ENCODE results near the gene NKX1-1.
"Not testable (repeated sequence)": the region's sequence is repeated elsewhere in the genome, so short reads cannot be mapped to it uniquely, and the experiment has no call there.

Gene NKX1-1

DNA sequence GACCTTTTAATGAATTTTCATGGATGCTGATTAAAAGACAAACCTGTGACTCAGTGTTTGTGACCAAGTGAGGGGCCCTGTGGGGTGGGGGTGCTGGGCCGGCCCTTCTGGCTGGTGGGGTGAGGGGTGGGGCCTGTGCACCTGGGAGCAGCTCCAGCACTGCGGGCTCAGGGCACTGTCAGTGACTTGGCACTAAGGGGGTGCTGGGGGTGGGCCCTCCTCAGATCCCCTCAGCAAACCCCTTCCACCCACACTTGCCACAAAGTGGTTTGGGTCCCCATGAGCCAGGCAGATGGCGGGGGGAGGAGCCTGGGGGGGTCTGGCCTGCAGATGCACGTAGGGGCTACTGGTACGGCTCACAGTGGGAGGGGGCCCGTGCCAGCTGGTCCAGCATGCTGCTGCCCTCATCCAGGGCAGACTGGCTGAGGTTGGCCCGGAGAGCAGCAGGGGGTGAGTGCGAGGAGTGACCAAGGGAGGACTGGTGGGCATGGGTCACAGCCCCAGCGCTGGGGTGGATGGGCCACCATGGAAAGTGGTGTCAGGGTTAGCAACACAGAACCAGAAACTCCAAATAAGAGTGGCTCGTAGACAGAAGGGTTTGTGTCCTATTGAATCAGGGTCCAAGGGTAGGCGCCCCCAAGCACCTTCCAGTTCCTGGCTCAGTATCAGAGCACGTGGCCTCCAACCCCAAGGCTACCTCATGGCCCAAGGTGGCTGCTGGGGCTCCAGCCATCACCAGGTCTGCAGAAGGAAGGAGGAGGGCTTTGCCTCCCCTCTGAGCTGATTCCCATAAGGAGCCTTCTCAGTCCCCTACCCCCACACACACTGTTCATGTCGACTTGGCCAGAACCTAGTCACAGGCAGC, 10.1 kb downstream of the NKX1-1 start:
- Histone ChIP-seq H3K9ac (ENCODE audit: low read depth, low read length) (no peak overlapping the region), H3K4me3 (ENCODE audit: low read depth, low read length) (no peak overlapping the region), H3K36me3 (ENCODE audit: control insufficient read depth, insufficient read depth, low read length) (no peaks in the 10 kb centered on the region), H3K27me3 (ENCODE audit: control insufficient read depth, insufficient read depth, low read length) (peaks cover 11% of the 10 kb centered on the region), H3K4me1 (ENCODE audit: control insufficient read depth, insufficient read depth, low read length) (no peaks in the 10 kb centered on the region), H3K27ac (ENCODE audit: low read depth, low read length) (no peak overlapping the region), H3K9me3 (ENCODE audit: control insufficient read depth, insufficient read depth, low read length) (peaks cover 25% of the 10 kb centered on the region)

DNA sequence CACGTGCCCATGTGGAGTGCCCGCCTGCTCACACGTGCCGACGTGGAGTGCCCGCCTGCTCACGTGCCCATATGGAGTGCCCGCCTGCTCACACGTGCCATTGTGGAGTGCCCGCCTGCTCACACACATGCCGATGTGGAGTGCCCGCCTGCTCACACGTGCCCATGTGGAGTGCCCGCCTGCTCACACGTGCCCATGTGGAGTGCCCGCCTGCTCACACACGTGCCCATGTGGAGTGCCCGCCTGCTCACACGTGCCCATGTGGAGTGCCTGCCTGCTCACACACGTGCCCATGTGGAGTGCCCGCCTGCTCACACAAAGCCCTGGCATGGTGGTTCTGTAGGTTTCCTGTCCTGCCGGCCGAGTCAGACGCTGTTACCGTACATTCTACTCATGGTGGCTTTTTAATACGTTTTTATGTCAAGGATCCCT, 10.8 kb downstream of the NKX1-1 start:
- not testable (repeated sequence) for H3K36me3 ChIP-seq (ENCODE audit: control insufficient read depth, insufficient read depth, low read length); H3K9ac ChIP-seq (ENCODE audit: low read depth, low read length); H3K4me1 ChIP-seq (ENCODE audit: control insufficient read depth, insufficient read depth, low read length); H3K27me3 ChIP-seq (ENCODE audit: control insufficient read depth, insufficient read depth, low read length); H3K27ac ChIP-seq (ENCODE audit: low read depth, low read length); H3K4me3 ChIP-seq (ENCODE audit: low read depth, low read length)
- peaks cover 25% of the 10 kb centered on the region for H3K9me3 ChIP-seq (ENCODE audit: control insufficient read depth, insufficient read depth, low read length)

DNA sequence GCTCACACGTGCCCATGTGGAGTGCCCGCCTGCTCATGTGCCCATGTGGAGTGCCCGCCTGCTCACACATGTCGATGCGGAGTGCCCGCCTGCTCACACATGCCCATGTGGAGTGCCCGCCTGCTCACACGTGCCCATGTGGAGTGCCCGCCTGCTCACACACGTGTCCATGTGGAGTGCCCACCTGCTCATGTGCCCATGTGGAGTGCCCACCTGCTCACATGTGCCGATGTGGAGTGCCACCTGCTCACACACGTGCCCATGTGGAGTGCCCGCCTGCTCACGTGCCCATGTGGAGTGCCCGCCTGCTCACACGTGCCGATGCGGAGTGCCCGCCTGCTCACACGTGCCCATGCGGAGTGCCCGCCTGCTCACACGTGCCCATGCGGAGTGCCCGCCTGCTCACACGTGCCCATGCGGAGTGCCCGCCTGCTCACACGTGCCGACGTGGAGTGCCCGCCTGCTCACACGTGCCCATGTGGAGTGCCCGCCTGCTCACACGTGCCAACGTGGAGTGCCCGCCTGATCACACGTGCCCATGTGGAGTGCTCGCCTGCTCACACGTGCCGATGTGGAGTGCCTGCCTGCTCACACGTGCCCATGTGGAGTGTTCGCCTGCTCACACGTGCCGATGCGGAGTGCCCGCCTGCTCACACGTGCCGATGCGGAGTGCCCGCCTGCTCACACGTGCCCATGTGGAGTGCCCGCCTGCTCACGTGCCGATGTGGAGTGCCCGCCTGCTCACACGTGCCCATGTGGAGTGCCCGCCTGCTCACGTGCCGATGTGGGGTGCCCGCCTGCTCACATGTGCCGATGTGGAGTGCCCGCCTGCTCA, 11.5 kb downstream of the NKX1-1 start:
- not testable (repeated sequence) for H3K27ac ChIP-seq (ENCODE audit: low read depth, low read length); H3K9ac ChIP-seq (ENCODE audit: low read depth, low read length); H3K4me1 ChIP-seq (ENCODE audit: control insufficient read depth, insufficient read depth, low read length); H3K4me3 ChIP-seq (ENCODE audit: low read depth, low read length); H3K27me3 ChIP-seq (ENCODE audit: control insufficient read depth, insufficient read depth, low read length); H3K36me3 ChIP-seq (ENCODE audit: control insufficient read depth, insufficient read depth, low read length)
- peaks cover 25% of the 10 kb centered on the region for H3K9me3 ChIP-seq (ENCODE audit: control insufficient read depth, insufficient read depth, low read length)

DNA sequence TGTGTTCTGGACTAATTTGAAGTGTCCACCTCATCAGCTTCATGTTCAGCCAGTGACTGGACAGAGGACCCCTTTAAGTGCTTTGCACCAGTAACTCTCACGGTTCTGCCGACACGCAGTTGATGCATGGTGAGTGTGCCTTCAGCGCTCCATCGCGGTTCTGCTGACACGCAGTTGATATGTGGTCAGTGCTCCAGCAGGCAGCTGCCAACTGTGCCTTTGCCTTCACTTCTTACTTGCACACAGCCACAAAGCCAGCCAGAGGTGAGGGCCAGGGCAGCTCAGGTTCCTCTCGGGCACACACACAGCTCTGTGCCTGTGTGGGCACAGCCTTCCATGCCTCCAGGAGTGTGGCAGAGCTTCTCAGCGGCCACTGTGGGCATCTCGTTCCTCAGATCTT, 12.4 kb downstream of the NKX1-1 start:
- Histone ChIP-seq H3K27ac (ENCODE audit: low read depth, low read length) (no peak overlapping the region), H3K4me3 (ENCODE audit: low read depth, low read length) (no peak overlapping the region), H3K9me3 (ENCODE audit: control insufficient read depth, insufficient read depth, low read length) (peaks cover 23% of the 10 kb centered on the region)

DNA sequence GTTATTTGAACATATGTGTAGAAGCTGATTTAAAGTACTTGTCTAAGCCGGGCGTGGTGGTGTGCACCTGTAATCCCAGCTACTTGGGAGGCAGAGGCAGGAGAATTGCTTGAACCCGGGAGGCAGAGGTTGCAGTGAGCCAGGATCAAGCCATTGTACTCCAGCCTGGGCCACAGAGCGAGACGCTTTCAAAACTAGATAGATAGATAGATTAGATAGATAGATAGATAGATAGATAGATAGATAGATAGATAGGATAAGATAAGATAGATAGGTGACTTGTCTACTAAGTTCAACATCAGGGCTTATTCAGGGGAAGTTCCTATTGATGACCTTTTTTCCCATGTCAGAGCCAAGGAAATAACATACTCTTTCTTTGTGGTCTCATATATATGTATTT, 12.9 kb downstream of the NKX1-1 start:
- not testable (repeated sequence) for H3K4me1 ChIP-seq (ENCODE audit: control insufficient read depth, insufficient read depth, low read length); H3K27ac ChIP-seq (ENCODE audit: low read depth, low read length); H3K27me3 ChIP-seq (ENCODE audit: control insufficient read depth, insufficient read depth, low read length); H3K4me3 ChIP-seq (ENCODE audit: low read depth, low read length); H3K9ac ChIP-seq (ENCODE audit: low read depth, low read length); H3K36me3 ChIP-seq (ENCODE audit: control insufficient read depth, insufficient read depth, low read length)
- H3K9me3 ChIP-seq (ENCODE audit: control insufficient read depth, insufficient read depth, low read length) = peaks cover 18% of the 10 kb centered on the region

More for the DNA sequence above, 12.4 kb downstream of the NKX1-1 start:
- Histone ChIP-seq H3K9ac (ENCODE audit: low read depth, low read length) (no peak overlapping the region), H3K36me3 (ENCODE audit: control insufficient read depth, insufficient read depth, low read length) (no peaks in the 10 kb centered on the region), H3K27me3 (ENCODE audit: control insufficient read depth, insufficient read depth, low read length) (no peaks in the 10 kb centered on the region), H3K4me1 (ENCODE audit: control insufficient read depth, insufficient read depth, low read length) (no peaks in the 10 kb centered on the region)

DNA sequence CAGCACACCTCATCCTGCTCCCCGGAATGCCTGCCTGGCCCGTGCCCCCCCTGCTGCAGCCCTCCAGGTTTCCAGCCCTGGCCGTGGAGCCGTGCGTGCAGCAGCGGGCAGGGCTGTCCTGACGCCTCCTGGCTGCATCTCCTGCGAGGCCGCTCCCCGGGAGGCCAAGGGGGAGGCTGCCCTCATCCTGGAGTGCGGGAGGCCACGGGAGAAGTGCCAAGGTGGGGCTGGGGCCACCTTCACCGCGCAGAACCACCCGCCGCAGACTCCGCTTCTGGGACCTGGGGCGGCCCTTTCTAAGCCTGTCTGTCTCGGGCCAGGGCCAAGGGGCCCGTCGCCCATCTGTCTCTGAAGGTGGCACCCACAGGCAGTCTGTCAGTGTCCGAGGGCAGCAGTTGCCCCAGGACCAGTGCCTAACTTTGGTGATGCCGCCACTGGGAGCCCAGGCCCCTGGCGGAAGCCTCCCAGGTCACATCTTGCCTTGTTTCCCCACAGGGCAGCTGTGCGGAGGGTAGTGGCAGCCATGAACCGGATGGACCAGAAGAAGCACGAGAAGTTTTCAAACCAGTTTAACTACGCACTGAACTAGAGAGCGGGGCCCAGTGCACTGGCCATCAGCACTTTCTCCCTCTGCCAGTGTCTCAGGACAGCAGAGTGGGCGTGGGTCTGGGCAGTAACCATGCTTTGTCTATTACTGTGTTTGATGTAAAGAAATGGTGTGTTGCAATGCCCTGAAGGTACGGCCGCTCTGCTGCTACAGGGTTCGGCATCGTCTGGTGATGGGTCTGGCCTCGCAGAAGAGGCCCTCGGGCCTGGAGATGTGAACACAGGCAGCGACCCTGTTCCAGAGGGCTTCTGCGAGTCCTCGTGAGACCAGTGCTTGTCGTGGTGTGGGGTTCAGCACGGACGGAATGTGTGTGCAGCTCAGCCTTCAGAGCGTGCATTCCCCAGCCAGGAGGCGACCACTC, 20.6 kb downstream of the NKX1-1 start:
- H3K9ac ChIP-seq (ENCODE audit: low read depth, low read length) = no peak overlapping the region
- no peaks in the 10 kb centered on the region for H3K27me3 ChIP-seq (ENCODE audit: control insufficient read depth, insufficient read depth, low read length)
- H3K9me3 ChIP-seq (ENCODE audit: control insufficient read depth, insufficient read depth, low read length) = no peaks in the 10 kb centered on the region
- no peaks in the 10 kb centered on the region for H3K4me1 ChIP-seq (ENCODE audit: control insufficient read depth, insufficient read depth, low read length)
- H3K36me3 ChIP-seq (ENCODE audit: control insufficient read depth, insufficient read depth, low read length) = peaks cover 14% of the 10 kb centered on the region
- H3K4me3 ChIP-seq (ENCODE audit: low read depth, low read length) = no peak overlapping the region
- no peak overlapping the region for H3K27ac ChIP-seq (ENCODE audit: low read depth, low read length)

DNA sequence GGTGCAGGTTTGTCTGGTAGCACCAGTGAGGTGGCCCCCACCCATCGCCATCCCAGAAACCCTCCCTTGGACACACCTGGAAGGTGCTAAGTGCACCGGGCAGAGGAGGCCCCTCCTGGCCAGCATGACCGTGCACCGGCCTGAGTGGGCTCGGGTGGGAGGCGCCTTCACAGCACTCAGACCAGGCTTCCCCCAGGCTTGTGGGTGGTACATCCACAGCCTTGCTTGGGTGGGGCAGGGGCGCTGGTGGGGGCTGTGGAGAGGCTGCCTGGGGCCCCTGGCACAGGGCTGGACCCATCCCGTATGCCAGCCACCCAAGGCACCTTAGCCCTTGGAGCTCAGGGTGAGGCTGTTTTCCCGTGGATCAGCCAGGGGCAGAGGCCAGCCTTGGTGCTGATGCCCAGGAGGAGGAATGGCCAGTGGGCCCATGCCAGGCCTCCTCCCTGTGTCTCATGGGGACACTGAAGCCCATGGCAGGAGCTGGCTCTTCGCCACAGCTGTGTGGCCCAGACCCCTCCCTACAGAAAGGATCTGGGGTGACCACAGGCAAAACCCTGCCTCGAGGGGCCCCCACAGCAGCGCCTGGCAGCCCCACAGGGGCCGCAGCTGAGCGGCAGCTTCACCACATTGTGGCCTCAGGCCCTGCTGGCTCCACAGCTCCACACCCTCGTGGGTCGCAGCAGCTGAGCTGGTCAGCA, 21.4 kb downstream of the NKX1-1 start:
- Histone ChIP-seq H3K4me3 (ENCODE audit: low read depth, low read length) (no peak overlapping the region), H3K9me3 (ENCODE audit: control insufficient read depth, insufficient read depth, low read length) (no peaks in the 10 kb centered on the region), H3K36me3 (ENCODE audit: control insufficient read depth, insufficient read depth, low read length) (peaks cover 14% of the 10 kb centered on the region), H3K27me3 (ENCODE audit: control insufficient read depth, insufficient read depth, low read length) (no peaks in the 10 kb centered on the region), H3K9ac (ENCODE audit: low read depth, low read length) (no peak overlapping the region), H3K4me1 (ENCODE audit: control insufficient read depth, insufficient read depth, low read length) (no peaks in the 10 kb centered on the region), H3K27ac (ENCODE audit: low read depth, low read length) (no peak overlapping the region)

DNA sequence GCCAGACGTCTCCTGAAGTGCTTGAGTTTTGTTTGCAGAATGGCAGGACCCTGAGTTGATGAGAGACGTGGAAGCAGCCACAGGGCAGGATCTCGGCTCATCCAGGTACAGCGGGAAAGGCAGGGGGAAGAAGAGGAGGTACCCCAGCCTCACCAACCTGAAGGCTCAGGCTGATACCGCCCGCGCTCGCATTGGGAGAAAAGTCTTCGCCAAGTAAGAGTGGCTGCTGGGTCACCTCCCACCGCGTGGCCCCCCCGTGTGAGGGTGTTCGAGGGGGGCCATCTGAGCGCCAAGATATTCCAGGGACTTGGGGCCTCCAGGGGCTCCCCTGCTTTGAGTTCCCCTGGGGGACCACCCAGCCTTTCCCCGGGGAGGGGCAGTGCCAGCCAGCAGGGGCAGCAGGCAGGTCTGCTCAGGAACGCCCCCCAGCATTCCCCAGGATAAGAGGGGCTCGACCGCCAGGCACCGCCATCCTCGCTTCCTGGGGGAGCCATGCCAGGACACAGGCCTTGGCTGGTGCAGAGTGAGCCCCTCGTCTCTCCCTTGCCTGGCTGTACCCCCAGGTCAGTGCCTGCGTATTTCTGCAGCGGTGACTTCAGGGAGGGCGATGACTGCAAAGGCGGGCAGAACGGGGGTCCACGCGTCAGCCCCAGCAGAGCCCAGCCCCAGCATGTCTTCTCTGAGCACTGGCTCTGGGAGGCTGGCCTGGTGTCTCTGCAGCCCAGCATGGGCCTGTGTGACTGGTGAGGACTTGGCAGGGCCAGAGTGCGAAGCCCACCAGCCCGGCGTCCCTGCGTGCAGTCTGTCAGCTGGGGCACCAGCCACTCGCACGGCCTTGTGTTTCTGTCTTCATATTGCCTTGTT, 22.3 kb downstream of the NKX1-1 start:
- H3K9ac ChIP-seq (ENCODE audit: low read depth, low read length) = no peak overlapping the region

DNA sequence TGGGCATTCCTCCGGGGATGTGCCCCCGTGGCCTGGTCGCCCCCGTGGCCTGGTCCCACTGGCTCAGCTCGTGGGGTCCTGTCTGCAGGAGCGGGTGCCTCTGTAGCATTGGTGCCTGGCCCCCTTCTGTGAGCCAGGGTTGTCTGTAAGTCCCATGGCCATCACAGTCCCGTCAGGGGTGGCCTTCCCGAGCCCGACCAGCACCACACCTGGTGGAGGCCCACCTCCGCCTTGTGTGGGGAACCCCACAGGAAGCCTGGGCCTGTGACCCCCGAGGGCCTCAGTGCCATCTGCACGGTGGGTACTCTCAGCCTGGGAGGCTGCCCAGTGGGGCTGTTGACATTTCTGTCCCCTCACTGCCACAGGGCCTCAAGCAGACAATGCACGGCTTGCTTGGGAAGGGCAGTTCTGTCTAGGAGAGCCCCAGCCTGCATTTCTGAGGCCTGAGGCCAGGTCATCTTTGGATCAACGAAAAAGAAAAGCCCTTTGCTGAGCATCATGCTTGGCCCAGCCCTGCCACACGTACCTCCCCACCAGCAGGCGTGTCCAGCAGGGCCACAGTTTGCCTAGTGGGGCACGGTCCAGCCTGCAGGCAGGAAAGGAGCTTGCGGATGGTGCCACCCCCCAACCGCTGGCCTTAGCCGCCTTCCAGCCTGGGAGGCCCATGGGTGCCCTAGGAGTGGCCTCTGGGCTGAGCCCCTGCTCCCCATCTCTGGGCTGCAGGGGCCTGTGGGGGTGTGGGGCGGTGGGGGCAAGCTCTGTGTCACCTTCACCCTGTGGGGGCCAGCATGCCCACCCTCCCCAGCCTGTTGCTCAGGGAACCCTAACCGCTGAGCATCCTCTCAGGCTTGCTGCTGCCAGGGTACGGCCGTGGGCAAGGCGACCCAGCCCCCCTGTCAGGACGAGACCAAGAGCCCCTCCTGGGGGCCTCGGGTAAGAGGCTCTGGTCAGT, 23.2 kb downstream of the NKX1-1 start:
- H3K27ac ChIP-seq (ENCODE audit: low read depth, low read length) = no peak overlapping the region
- no peak overlapping the region for H3K9ac ChIP-seq (ENCODE audit: low read depth, low read length)
- no peaks in the 10 kb centered on the region for H3K4me1 ChIP-seq (ENCODE audit: control insufficient read depth, insufficient read depth, low read length)
- H3K4me3 ChIP-seq (ENCODE audit: low read depth, low read length) = no peak overlapping the region
- H3K27me3 ChIP-seq (ENCODE audit: control insufficient read depth, insufficient read depth, low read length) = no peaks in the 10 kb centered on the region
- H3K9me3 ChIP-seq (ENCODE audit: control insufficient read depth, insufficient read depth, low read length) = no peaks in the 10 kb centered on the region
- peaks cover 14% of the 10 kb centered on the region for H3K36me3 ChIP-seq (ENCODE audit: control insufficient read depth, insufficient read depth, low read length)

More for the DNA sequence above, 22.3 kb downstream of the NKX1-1 start:
- Histone ChIP-seq H3K27ac (ENCODE audit: low read depth, low read length) (no peak overlapping the region), H3K4me3 (ENCODE audit: low read depth, low read length) (no peak overlapping the region), H3K9me3 (ENCODE audit: control insufficient read depth, insufficient read depth, low read length) (no peaks in the 10 kb centered on the region), H3K4me1 (ENCODE audit: control insufficient read depth, insufficient read depth, low read length) (no peaks in the 10 kb centered on the region), H3K36me3 (ENCODE audit: control insufficient read depth, insufficient read depth, low read length) (peaks cover 14% of the 10 kb centered on the region), H3K27me3 (ENCODE audit: control insufficient read depth, insufficient read depth, low read length) (no peaks in the 10 kb centered on the region)

Data from HUES48 (cell line).